HEK293 (cell line): ENCODE results near the gene ZC3H8.

Experiments
- BCL11A ChIP-seq: fragments of 450-650 bp; formaldehyde crosslinking; IDR thresholded peaks from 2 replicates; pipeline ENCODE4 v1.5.1; 2016; ENCODE audit warnings: low read depth, missing biosample characterization, missing genetic modification characterization
- CTCF ChIP-seq: fragments of 450-650 bp; formaldehyde crosslinking; IDR thresholded peaks from 2 replicates; pipeline ENCODE4 v1.5.1; 2016; ENCODE audit warnings: missing biosample characterization, missing genetic modification characterization
- KLF8 ChIP-seq: fragments of 450-650 bp; formaldehyde crosslinking; IDR thresholded peaks from 2 replicates; pipeline ENCODE4 v1.5.1; 2016; ENCODE audit warnings: missing biosample characterization, missing genetic modification characterization
- PATZ1 ChIP-seq: fragments of 450-650 bp; formaldehyde crosslinking; IDR thresholded peaks from 2 replicates; pipeline ENCODE4 v1.5.1; 2016; ENCODE audit warnings: missing biosample characterization, missing genetic modification characterization
- PRDM10 ChIP-seq: fragments of 450-650 bp; formaldehyde crosslinking; IDR thresholded peaks from 2 replicates; pipeline ENCODE4 v1.5.1; 2016; ENCODE audit warnings: missing biosample characterization, missing genetic modification characterization
- ZFP3 ChIP-seq: fragments of 450-650 bp; formaldehyde crosslinking; IDR thresholded peaks from 2 replicates; pipeline ENCODE4 v1.5.1; 2016; ENCODE audit warnings: low read depth, missing biosample characterization, missing genetic modification characterization
- ZNF221 ChIP-seq: fragments of 450-650 bp; formaldehyde crosslinking; IDR thresholded peaks from 2 replicates; pipeline ENCODE4 v1.5.1; 2017; ENCODE audit warnings: missing biosample characterization, missing genetic modification characterization, borderline replicate concordance
- ZNF239 ChIP-seq: fragments of 450-650 bp; formaldehyde crosslinking; IDR thresholded peaks from 2 replicates; pipeline ENCODE4 v1.5.1; 2016; ENCODE audit warnings: missing biosample characterization, missing genetic modification characterization
- ZNF280D ChIP-seq: fragments of 450-650 bp; formaldehyde crosslinking; IDR thresholded peaks from 2 replicates; pipeline ENCODE4 v1.5.1; 2016; ENCODE audit warnings: missing biosample characterization, missing genetic modification characterization
- ZNF335 ChIP-seq: fragments of 450-650 bp; formaldehyde crosslinking; conservative IDR thresholded peaks from 2 replicates; pipeline ENCODE4 v1.5.1; 2016; ENCODE audit warnings: missing biosample characterization, missing genetic modification characterization
- ZNF629 ChIP-seq: fragments of 450-650 bp; formaldehyde crosslinking; IDR thresholded peaks from 2 replicates; pipeline ENCODE4 v1.5.1; 2017; ENCODE audit warnings: missing biosample characterization, missing genetic modification characterization

- TF ChIP-seq CTCF (tag by site-specific recombination) (no peak), ZNF239 (no peak), BCL11A (no peak), ZFP3 (tag by site-specific recombination) (no peak), ZNF335 (no peak), PATZ1 (tag by site-specific recombination) (no peak), ZNF280D (tag by site-specific recombination) (no peak), ZNF221 (tag by site-specific recombination) (no peak), PRDM10 (no peak), KLF8 (tag by site-specific recombination) (no peak), ZNF629 (tag by site-specific recombination) (no peak)
These were observed 11.6 kb downstream of the ZC3H8 start for GRCh38 chr2:112243233-112243632.
